ENCODE results near the gene GZMM. TPM values are rescaled to one million over a fixed set of nuclear protein-coding genes. Genes with fewer than 3 reads are reported as not detected.

Gene GZMM
- total RNA-seq, 1 donor from 2014 or later: 0.47 TPM

DNA sequence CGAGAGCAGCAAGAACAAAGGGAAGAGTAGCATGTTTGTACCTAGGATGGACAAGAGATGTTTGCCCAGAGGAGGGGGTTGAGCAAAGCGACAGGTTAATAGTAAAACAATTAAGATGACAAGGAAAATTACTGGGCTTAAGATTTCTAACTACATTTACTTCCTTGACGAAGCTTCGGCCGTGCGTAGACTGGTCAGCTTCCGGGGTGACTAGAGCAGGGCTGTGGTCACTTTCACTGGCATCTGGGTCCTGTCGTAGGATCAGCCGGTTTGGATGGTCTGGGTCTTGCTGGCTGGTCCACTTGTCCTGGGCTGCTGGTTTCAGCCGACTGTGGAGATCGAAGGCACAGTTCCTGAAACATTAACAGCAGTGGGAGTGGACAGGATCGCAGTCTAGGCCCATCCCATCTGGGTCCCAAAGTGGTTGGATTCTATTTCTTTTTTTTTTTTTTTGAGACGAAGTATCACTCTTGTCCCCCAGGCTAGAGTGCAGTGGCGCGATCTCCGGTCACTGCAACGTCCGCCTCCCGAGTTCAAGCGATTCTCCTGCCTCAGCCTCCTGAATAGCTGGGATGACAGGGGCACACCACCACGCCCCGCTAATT, 23.5 kb downstream of the GZMM start:
- Mint-ChIP-seq H3K27ac (ENCODE audit: unreplicated experiment) (peak overlapping the region; percentile 31), H3K4me1 (ENCODE audit: low read depth, unreplicated experiment) (peaks cover 9% of the 10 kb centered on the region), H3K9me3 (ENCODE audit: unreplicated experiment) (peaks cover 22% of the 10 kb centered on the region), H3K36me3 (ENCODE audit: unreplicated experiment) (peaks cover 4% of the 10 kb centered on the region), H3K4me3 (ENCODE audit: unreplicated experiment) (no peak overlapping the region), H3K27me3 (ENCODE audit: unreplicated experiment) (peaks cover 13% of the 10 kb centered on the region)
- DNase-seq: no peak
- TF ChIP-seq CTCF (IDR thresholded peaks at IDR 0.05; ENCODE audit: partially characterized antibody, unreplicated experiment): no peak

DNA sequence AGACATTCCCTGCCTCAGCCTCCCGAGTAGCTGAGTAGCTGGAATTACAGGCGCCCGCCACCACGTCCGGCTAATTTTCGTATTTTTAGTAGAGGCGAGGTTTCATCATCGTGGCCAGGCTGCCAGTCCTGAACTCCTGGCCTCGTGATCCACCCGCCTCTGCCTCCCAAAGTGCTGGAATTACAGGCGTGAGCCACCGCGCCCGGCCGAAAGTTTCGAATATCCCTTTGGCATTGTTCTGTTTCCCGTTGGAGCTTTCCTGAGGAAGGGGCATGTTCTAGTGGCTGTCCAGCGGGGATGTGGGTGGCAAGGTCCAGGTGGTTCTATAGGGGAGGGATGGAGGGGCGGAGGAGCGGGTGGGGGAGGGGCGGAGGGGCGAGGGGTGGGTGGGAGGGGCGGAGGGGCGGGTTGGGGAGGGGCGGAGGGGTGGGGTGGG, 26.4 kb downstream of the GZMM start:
- no peak for DNase-seq
- Mint-ChIP-seq H3K36me3 (ENCODE audit: unreplicated experiment) (no peaks in the 10 kb centered on the region), H3K4me3 (ENCODE audit: unreplicated experiment) (no peak overlapping the region), H3K4me1 (ENCODE audit: low read depth, unreplicated experiment) (peaks cover 18% of the 10 kb centered on the region), H3K9me3 (ENCODE audit: unreplicated experiment) (peaks cover 24% of the 10 kb centered on the region), H3K27me3 (ENCODE audit: unreplicated experiment) (peaks cover 16% of the 10 kb centered on the region), H3K27ac (ENCODE audit: unreplicated experiment) (no peak overlapping the region)
- TF ChIP-seq CTCF (IDR thresholded peaks at IDR 0.05; ENCODE audit: partially characterized antibody, unreplicated experiment): no peak

GRCh38 chr19:570937-571565, 27.2 kb downstream of the GZMM start:
- Mint-ChIP-seq H3K27ac (ENCODE audit: unreplicated experiment) (peak overlapping the region; percentile 9), H3K27me3 (ENCODE audit: unreplicated experiment) (peaks cover 16% of the 10 kb centered on the region), H3K9me3 (ENCODE audit: unreplicated experiment) (peaks cover 24% of the 10 kb centered on the region), H3K4me1 (ENCODE audit: low read depth, unreplicated experiment) (peaks cover 18% of the 10 kb centered on the region), H3K4me3 (ENCODE audit: unreplicated experiment) (peak overlapping the region; percentile 94), H3K36me3 (ENCODE audit: unreplicated experiment) (no peaks in the 10 kb centered on the region)
- no peak for DNase-seq
- no peak for TF ChIP-seq CTCF (IDR thresholded peaks at IDR 0.05; ENCODE audit: partially characterized antibody, unreplicated experiment)

- TF ChIP-seq CTCF (IDR thresholded peaks at IDR 0.05; ENCODE audit: partially characterized antibody, unreplicated experiment): no peak
- Mint-ChIP-seq H3K27me3 (ENCODE audit: unreplicated experiment) (peaks cover 15% of the 10 kb centered on the region), H3K36me3 (ENCODE audit: unreplicated experiment) (no peaks in the 10 kb centered on the region), H3K4me1 (ENCODE audit: low read depth, unreplicated experiment) (peaks cover 19% of the 10 kb centered on the region), H3K27ac (ENCODE audit: unreplicated experiment) (no peak overlapping the region), H3K9me3 (ENCODE audit: unreplicated experiment) (peaks cover 21% of the 10 kb centered on the region), H3K4me3 (ENCODE audit: unreplicated experiment) (peak overlapping the region; percentile 94)
- DNase-seq: no peak
Observed at GRCh38 chr19:571566-571974, 27.7 kb downstream of the GZMM start.

DNA sequence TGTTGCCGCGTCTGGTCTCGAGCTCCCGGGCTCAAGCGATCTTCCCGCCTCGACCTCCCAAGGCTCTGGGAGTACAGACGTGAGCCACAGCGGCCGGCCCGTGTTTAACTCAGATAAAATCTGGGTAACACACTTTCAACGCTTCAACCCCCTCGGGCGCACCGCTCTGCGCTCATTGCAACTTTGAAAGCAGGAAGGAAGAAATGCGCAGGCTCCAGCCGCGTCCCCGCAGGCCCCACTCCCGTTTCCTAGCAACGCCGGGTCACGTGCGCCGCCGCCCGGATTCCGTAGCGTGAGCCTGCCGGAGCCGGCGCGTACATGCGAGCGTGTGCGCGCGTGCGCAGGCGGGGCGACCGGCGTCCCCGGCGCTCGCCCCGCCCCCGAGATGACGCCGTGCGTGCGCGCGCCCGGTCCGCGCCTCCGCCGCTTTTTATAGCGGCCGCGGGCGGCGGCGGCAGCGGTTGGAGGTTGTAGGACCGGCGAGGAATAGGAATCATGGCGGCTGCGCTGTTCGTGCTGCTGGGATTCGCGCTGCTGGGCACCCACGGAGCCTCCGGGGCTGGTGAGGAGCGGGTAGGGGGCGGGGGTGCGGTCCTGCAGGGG, 28.4 kb downstream of the GZMM start, which contains the start of gene BSG:
Gene BSG, plus strand, starts transcription at position 457 of the 603 bp plus-strand sequence. Its CDS starts 39 bp downstream, at position 496.
- DNase-seq: peak; percentile 97
- no peaks in the 10 kb centered on the region for H3K36me3 Mint-ChIP-seq (ENCODE audit: unreplicated experiment)
- H3K4me1 Mint-ChIP-seq (ENCODE audit: low read depth, unreplicated experiment): peaks cover 22% of the 10 kb centered on the region
- no peak for TF ChIP-seq CTCF (IDR thresholded peaks at IDR 0.05; ENCODE audit: partially characterized antibody, unreplicated experiment)
- H3K9me3 Mint-ChIP-seq (ENCODE audit: unreplicated experiment): peaks cover 18% of the 10 kb centered on the region
- peaks cover 14% of the 10 kb centered on the region for H3K27me3 Mint-ChIP-seq (ENCODE audit: unreplicated experiment)
- peak within 1 kb of the TSS; percentile 77 for H3K27ac Mint-ChIP-seq (ENCODE audit: unreplicated experiment)
- H3K4me3 Mint-ChIP-seq (ENCODE audit: unreplicated experiment): peak within 1 kb of the TSS; percentile 94

Data from glutamatergic neuron (in vitro differentiated cells).